OCI-LY3 (cell line): ENCODE measurements around the gene UXT.

Experiments used
- H2AFZ ChIP-seq: fragments of 200-600, 300-600 bp; shearing (Covaris generic); 2 replicates; pipeline ENCODE4 v1.6.0; 2014; ENCODE audit warnings: antibody characterized with exemption, low read depth, low read length
- H3K27ac ChIP-seq: fragments of 200-600, 300-600 bp; sonication (generic); 2 replicates; pipeline ENCODE4 v1.5.1; 2014; ENCODE audit warnings: mild to moderate bottlenecking, low read length, moderate library complexity, mixed read lengths
- H3K27me3 ChIP-seq: fragments of 200-600, 300-600 bp; sonication (generic); 2 replicates; pipeline ENCODE4 v1.6.1; 2014; ENCODE audit warnings: low read depth, low read length, mixed read lengths
- H3K36me3 ChIP-seq: fragments of 200-600, 300-600 bp; sonication (generic); replicated peaks from 2 replicates; pipeline ENCODE3; 2014; ENCODE audit warnings: low read depth, low read length, mixed read lengths
- H3K4me1 ChIP-seq: fragments of 300-600, 200-600 bp; sonication (generic); 2 replicates; pipeline ENCODE4 v1.6.1; 2014; ENCODE audit warnings: low read length, mixed read lengths
- H3K4me2 ChIP-seq: fragments of 200-600, 300-600 bp; sonication (generic); 2 replicates; pipeline ENCODE4 v1.6.1; 2014; ENCODE audit warnings: low read length, mixed read lengths
- H3K4me3 ChIP-seq: fragments of 300-600, 200-600 bp; sonication (generic); 2 replicates; pipeline ENCODE4 v1.5.1; 2014; ENCODE audit warnings: antibody characterized with exemption, mild to moderate bottlenecking, low read length, moderate library complexity
- H3K79me2 ChIP-seq: fragments of 300-600, 200-600 bp; shearing (Covaris generic); 2 replicates; pipeline ENCODE4 v1.6.1; 2014; ENCODE audit warnings: mild to moderate bottlenecking, low read length, mixed read lengths
- H3K9ac ChIP-seq: fragments of 300-600, 200-600 bp; shearing (Covaris generic); 2 replicates; pipeline ENCODE4 v1.6.0; 2014; ENCODE audit warnings: mild to moderate bottlenecking, low read length, moderate library complexity
- H3K9me3 ChIP-seq: fragments of 200-600, 300-600 bp; shearing (Covaris generic); 2 replicates; pipeline ENCODE4 v1.6.1; 2014; ENCODE audit warnings: low read length, mixed read lengths; ENCODE audit not compliant: insufficient read depth
- H4K20me1 ChIP-seq: fragments of 200-600, 300-600 bp; sonication (generic); 2 replicates; pipeline ENCODE4 v1.6.1; 2016; ENCODE audit warnings: low read length, mixed read lengths; ENCODE audit not compliant: insufficient read depth
- CTCF ChIP-seq: fragments of 200-600, 300-600 bp; sonication (generic); IDR thresholded peaks from 2 replicates; pipeline ENCODE4 v1.5.1; 2014; ENCODE audit warnings: antibody characterized with exemption, low read length, low read depth
- EZH2phosphoT487 ChIP-seq: fragments of 200-600 bp; shearing (Covaris generic); IDR thresholded peaks from 2 replicates; pipeline ENCODE4 v1.6.1; 2018; ENCODE audit warnings: antibody characterized with exemption, mixed run types, low read depth

Gene UXT

GRCh38 chrX:47649271-47649670, 9.7 kb downstream of the UXT start:
- Histone ChIP-seq H3K9me3 (no peaks in the 10 kb centered on the region), H3K27me3 (no peaks in the 10 kb centered on the region), H3K36me3 (peaks cover 14% of the 10 kb centered on the region), H3K9ac (peak overlapping the region; percentile 92), H3K4me2 (peak overlapping the region; percentile 92), H3K79me2 (peaks cover 39% of the 10 kb centered on the region), H2AFZ (no peak overlapping the region), H3K27ac (0 out of 2 replicates have a peak overlapping the region, but pooled peaks have one; percentile 14), H3K4me1 (peaks cover 20% of the 10 kb centered on the region), H3K4me3 (peak overlapping the region; percentile 100), H4K20me1 (no peaks in the 10 kb centered on the region; the same call in 1 of the 2 replicates)
- no peak for TF ChIP-seq CTCF

- H3K79me2 ChIP-seq, result peaks cover 45% of the 10 kb centered on the region
Measured at GRCh38 chrX:47648376-47648775, 10.6 kb downstream of the UXT start.

GRCh38 chrX:47646636-47647035, 12.3 kb downstream of the UXT start:
- Histone ChIP-seq H3K4me1 (peaks cover 20% of the 10 kb centered on the region), H3K9ac (no peak overlapping the region), H3K9me3 (no peaks in the 10 kb centered on the region), H4K20me1 (no peaks in the 10 kb centered on the region; the same call in 1 of the 2 replicates), H3K79me2 (peaks cover 45% of the 10 kb centered on the region), H3K27me3 (no peaks in the 10 kb centered on the region), H3K27ac (no peak overlapping the region), H3K4me2 (no peak overlapping the region), H3K36me3 (peaks cover 20% of the 10 kb centered on the region), H2AFZ (no peak overlapping the region), H3K4me3 (no peak overlapping the region)
- TF ChIP-seq EZH2phosphoT487, result no peak
- TF ChIP-seq CTCF, result no peak

More at GRCh38 chrX:47648376-47648775, 10.6 kb downstream of the UXT start:
- H3K27me3 ChIP-seq, result no peaks in the 10 kb centered on the region
- H3K36me3 ChIP-seq, result peaks cover 17% of the 10 kb centered on the region
- H2AFZ ChIP-seq, result no peak overlapping the region
- H4K20me1 ChIP-seq, result no peaks in the 10 kb centered on the region; the same call in 1 of the 2 replicates
- H3K27ac ChIP-seq, result no peak overlapping the region
- no peaks in the 10 kb centered on the region for H3K9me3 ChIP-seq
- no peak overlapping the region for H3K9ac ChIP-seq
- peaks cover 20% of the 10 kb centered on the region for H3K4me1 ChIP-seq
- peak overlapping the region; percentile 100; the same call in 1 of the 2 replicates for H3K4me3 ChIP-seq
- TF ChIP-seq EZH2phosphoT487 (no peak), CTCF (no peak)
- H3K4me2 ChIP-seq, result peak overlapping the region; percentile 92

GRCh38 chrX:47645530-47645929, 13.4 kb downstream of the UXT start:
- H3K9me3 ChIP-seq, result no peaks in the 10 kb centered on the region
- no peak overlapping the region for H3K27ac ChIP-seq
- peaks cover 45% of the 10 kb centered on the region for H3K79me2 ChIP-seq
- H3K27me3 ChIP-seq, result no peaks in the 10 kb centered on the region
- no peak overlapping the region for H3K4me3 ChIP-seq
- peaks cover 13% of the 10 kb centered on the region for H3K4me1 ChIP-seq
- no peak overlapping the region for H2AFZ ChIP-seq
- H3K36me3 ChIP-seq, result peaks cover 30% of the 10 kb centered on the region
- H3K9ac ChIP-seq, result no peak overlapping the region
- TF ChIP-seq CTCF (no peak), EZH2phosphoT487 (no peak)
- H4K20me1 ChIP-seq, result no peaks in the 10 kb centered on the region
- H3K4me2 ChIP-seq, result no peak overlapping the region
